Heart right ventricle (tissue), 16 donors: ENCODE results near the gene MYO18B. TPM values are rescaled to one million over a fixed set of nuclear protein-coding genes. Genes with fewer than 3 reads are reported as not detected.

Experiments used
- ATAC-seq, 8 donors: fragments of 200-7000 bp; cut with Tn5 transposase; one replicate each; pipeline ENCODE4 v1.9.1; 2020; ENCODE audit warnings: mild to moderate bottlenecking in 8 of 8, moderate library complexity in 8 of 8, moderate number of reproducible peaks in 1 of 8
- DNase-seq, 2 donors: peaks; one replicate each; pipeline ENCODE4 v3.0.0-alpha.2; 2020
- H3K27ac ChIP-seq, 10 donors: fragments of 200-600 bp; sonication (generic) in 2 of 10; one replicate each; pipeline versions ENCODE4 v1.5.0 to v1.8.0; 2020 to 2022; ENCODE audit warnings: mild to moderate bottlenecking in 3 of 10
- H3K27me3 ChIP-seq, 7 donors: fragments of 200-600 bp; one replicate each; pipeline ENCODE4 v1.8.0; 2021 to 2022; ENCODE audit warnings: mild to moderate bottlenecking in 2 of 7
- H3K36me3 ChIP-seq, 9 donors: fragments of 200-600 bp; sonication (generic) in 1 of 9; one replicate each; pipeline versions ENCODE4 v1.5.0 to v1.8.0; 2020 to 2022; ENCODE audit warnings: mild to moderate bottlenecking in 2 of 9
- H3K4me1 ChIP-seq, 9 donors: fragments of 200-600 bp; sonication (generic) in 1 of 9; one replicate each; pipeline versions ENCODE4 v1.5.0 to v1.8.0; 2020 to 2022; ENCODE audit warnings: mild to moderate bottlenecking in 4 of 9
- H3K4me3 ChIP-seq, 10 donors: fragments of 200-600 bp; sonication (generic) in 2 of 10; one replicate each; pipeline versions ENCODE4 v1.5.0 to v1.8.0; 2020 to 2022; ENCODE audit warnings: mild to moderate bottlenecking in 7 of 10, moderate library complexity in 2 of 10
- H3K9me3 ChIP-seq, 11 donors: fragments of 200-600 bp in 10 of 11; sonication (generic) in 2 of 11; one replicate each; pipeline versions ENCODE4 v1.5.0 to v1.8.0; 2013 to 2022; ENCODE audit warnings: mild to moderate bottlenecking in 2 of 11, control low read depth in 1 of 11, moderate library complexity in 1 of 11
- CTCF ChIP-seq, 9 donors: fragments of 200-600 bp; sonication (generic) in 2 of 9; IDR thresholded peaks; one replicate each; pipeline versions ENCODE4 v1.5.0 to v1.8.0; 2021 to 2022; ENCODE audit warnings: antibody characterized with exemption in 9 of 9, mild to moderate bottlenecking in 5 of 9, moderate library complexity in 1 of 9
- WGBS, 2 donors: extraction: QIAGEN DNeasy Blood & Tissue Kit; methylation state at CpG; one replicate each; pipeline ENCODE4 v1.1.7; 2013; ENCODE audit warnings: inconsistent platforms in 1 of 2; 5-methylcytosine and 5-hydroxymethylcytosine counted together
- intact Hi-C, 10 donors: fragments of 100-400 bp; cut with DNase I; formaldehyde crosslinking; loops; one replicate each; pipeline versions ENCODE4 v1.11.1 to v1.14.2; 2022
- polyA plus RNA-seq, 2 donors: library from polyadenylated mRNA; stranded (reverse); fragments of 200-250 nt; gene quantifications; one replicate each; pipeline ENCODE4 v1.2.3, GENCODE V29; 2013
- total RNA-seq, 10 donors: library from RNA; stranded (reverse); fragmentation: NEBNext Ultra II Directional in 3 of 10; extraction: Animal tissue kit (Norgen Biotek cat#: 25700) in 3 of 10; gene quantifications; one replicate each; pipeline versions ENCODE4 v1.2.1 to v1.2.4, GENCODE V29; 2021 to 2023
- donor health status: Arrhythmogenic right ventricular cardiomyopathy.
- donor health status: ischemic (EF 13 %, LVEDD 7.1; RV severe dilation, severe dysfunction).
- donor health status: healthy with polysubstance abuse.
- donor health status: DM: no; HTN: yes; CAD: no.
- donor health status: DM: no; HTN: no; CAD: no.
- donor health status: ischemic (EF 25% LVEDD 6.9; RV normal size, moderate dysfunction).
- donor health status: ischemic (EF 25% LVEDD 5.7; RV mildly dilated, moderate dysfunction).
- donor health status: healthy.
- donor health status: DM: yes; HTN: yes; CAD: no.
- donor health status: Ischemic cardiomyopathy.
- donor health status: ischemic (EF 35%, LVEDD 5.7; RV mildly dilated, moderate dysfunction).
- donor health status: nonischemic (EF 11% LVEDD 7.7; RV severe dilation, severe dysfunction).
- donor health status: DM: yes; HTN: yes; CAD: no.
- donor health status: PGD.
- donor health status: ischemic (EF 29% LVEDD 5.4; RV normal size, mild dysfunction).
- donor health status: nonischemic (EF 23%, LVEDD 6.1; RV moderate dilation, normal function).

MYO18B gene
- total and polyA plus RNA-seq, 12 donors: 111 to 407 (median 210) TPM

- no peaks in the 10 kb centered on the region for H3K9me3 ChIP-seq
- DNase-seq (no peak), ATAC-seq (peak in 5 of 8 donors; percentile 4 to 34 (median 30))
- intact Hi-C loops: no loop called here
- TF ChIP-seq CTCF (IDR thresholded peaks at IDR 0.05): no peak
- peaks cover 0 to 30% (median 3%) of the 10 kb centered on the region in 9 donors for H3K4me1 ChIP-seq
- WGBS, 2 donors: 60 to 61% methylated on average over 5 of the region's 5 CpGs
- H3K4me3 ChIP-seq: no peak overlapping the region
- H3K36me3 ChIP-seq: peaks cover 0 to 60% (median 4%) of the 10 kb centered on the region in 9 donors
- peaks cover 0 to 1% (median 0%) of the 10 kb centered on the region in 7 donors for H3K27me3 ChIP-seq
- H3K27ac ChIP-seq: no peak overlapping the region
Observed at GRCh38 chr22:25840167-25840566, 98.2 kb downstream of the MYO18B start.

- no peak for DNase-seq
- Histone ChIP-seq H3K27me3 (no peaks in the 10 kb centered on the region), H3K4me1 (peaks cover 0 to 30% (median 3%) of the 10 kb centered on the region in 9 donors), H3K36me3 (peaks cover 0 to 60% (median 0%) of the 10 kb centered on the region in 9 donors), H3K27ac (no peak overlapping the region), H3K9me3 (no peaks in the 10 kb centered on the region), H3K4me3 (no peak overlapping the region)
- ATAC-seq: peak in 2 of 8 donors; percentile 6 to 8
- 36 to 39% methylated on average over 3 of the region's 3 CpGs for WGBS, 2 donors
- TF ChIP-seq CTCF (IDR thresholded peaks at IDR 0.05): no peak
- intact Hi-C loops: no loop called here
Observed at GRCh38 chr22:25840891-25841290, 98.9 kb downstream of the MYO18B start.

GRCh38 chr22:25841775-25842174, 99.8 kb downstream of the MYO18B start:
- DNase-seq (no peak), ATAC-seq (no peak)
- Histone ChIP-seq H3K4me3 (no peak overlapping the region), H3K27me3 (no peaks in the 10 kb centered on the region), H3K9me3 (no peaks in the 10 kb centered on the region), H3K4me1 (peaks cover 0 to 30% (median 3%) of the 10 kb centered on the region in 9 donors), H3K36me3 (peaks cover 0 to 62% (median 0%) of the 10 kb centered on the region in 9 donors), H3K27ac (no peak overlapping the region)
- WGBS, 2 donors: 83 to 90% methylated on average over 7 of the region's 7 CpGs
- TF ChIP-seq CTCF (IDR thresholded peaks at IDR 0.05): no peak
- intact Hi-C loops: no loop called here

- intact Hi-C loops: no loop called here
- ATAC-seq (no peak), DNase-seq (no peak)
- Histone ChIP-seq H3K4me1 (peaks cover 0 to 26% (median 3%) of the 10 kb centered on the region in 9 donors), H3K27ac (no peak overlapping the region), H3K36me3 (peaks cover 0 to 65% (median 0%) of the 10 kb centered on the region in 9 donors), H3K4me3 (no peak overlapping the region), H3K9me3 (no peaks in the 10 kb centered on the region), H3K27me3 (no peaks in the 10 kb centered on the region)
- WGBS, 2 donors: 75 to 86% methylated on average over 11 of the region's 11 CpGs
- no peak for TF ChIP-seq CTCF (IDR thresholded peaks at IDR 0.05)
Observed at GRCh38 chr22:25843660-25844405, 101.8 kb downstream of the MYO18B start.
